ELR (cell line): ENCODE data around the gene SERTAD1.
"Not testable (repeated sequence)": the region's sequence is repeated elsewhere in the genome, so short reads cannot be mapped to it uniquely, and the experiment has no call there.

Experiments used
- DNase-seq: peaks from one replicate; pipeline ENCODE4 v3.0.0-alpha.2; 2015; ENCODE audit warnings: low read depth

The SERTAD1 gene

DNA sequence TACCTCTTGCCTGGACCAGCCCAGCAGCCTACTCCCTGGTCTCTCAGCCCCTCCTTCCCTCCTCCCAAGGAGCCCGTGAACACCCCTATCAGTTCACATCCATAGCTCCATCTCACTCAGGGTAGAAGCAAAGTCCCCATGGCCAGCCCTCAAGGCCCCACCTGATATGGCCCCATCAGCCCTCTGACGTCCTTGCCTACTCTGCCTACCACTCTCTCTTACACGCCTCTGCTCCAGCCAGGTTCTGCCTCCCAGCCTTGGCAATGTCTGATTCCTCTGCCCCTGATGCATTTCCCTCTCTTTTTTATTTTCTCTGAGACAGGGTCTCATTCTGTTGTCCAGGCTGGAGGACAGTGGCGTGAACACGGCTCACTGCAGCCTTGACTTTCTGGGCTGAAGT lies 26.2 kb upstream of the SERTAD1 start:
- no peak for DNase-seq

DNA sequence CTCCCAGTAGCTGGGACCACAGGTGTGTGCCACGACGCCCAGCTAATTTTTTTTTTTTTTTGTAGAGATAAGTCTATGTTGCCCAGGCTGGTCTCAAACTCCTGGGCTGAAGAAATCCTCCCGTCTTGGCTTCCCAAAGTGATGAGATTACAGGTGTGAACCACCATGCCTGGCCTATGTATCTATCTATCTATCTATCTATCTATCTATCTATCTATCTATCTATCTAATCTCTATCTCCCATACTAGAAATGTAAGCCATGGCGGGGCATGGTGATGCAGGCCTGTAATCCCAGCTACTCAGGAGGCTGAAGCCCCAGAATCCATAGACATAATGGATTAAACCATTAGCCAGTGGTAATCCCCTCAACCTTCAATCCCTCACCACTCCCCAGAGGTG lies 24.9 kb upstream of the SERTAD1 start:
- no peak for DNase-seq

DNA sequence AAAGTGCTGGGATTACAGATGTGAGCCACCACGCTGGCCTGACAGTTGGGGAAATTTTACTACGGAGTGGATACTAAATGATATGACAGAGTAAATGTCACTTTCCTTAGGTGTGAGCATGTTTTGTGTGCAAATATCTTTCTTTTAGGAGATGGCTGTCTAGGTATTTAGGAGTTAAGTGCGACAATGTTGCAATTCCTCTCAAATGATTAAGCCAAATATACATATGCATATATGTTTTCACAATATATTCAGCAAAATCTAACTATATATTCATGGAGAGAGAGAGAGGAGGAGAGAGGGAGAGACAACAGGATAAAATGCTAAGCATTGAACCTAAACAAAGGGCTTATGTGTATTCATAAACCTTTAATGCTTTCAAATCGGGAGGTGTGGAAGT lies 23.7 kb upstream of the SERTAD1 start:
- DNase-seq, result no peak

- DNase-seq, result no peak
Measured at GRCh38 chr19:40446263-40446784, 20.5 kb upstream of the SERTAD1 start.

DNA sequence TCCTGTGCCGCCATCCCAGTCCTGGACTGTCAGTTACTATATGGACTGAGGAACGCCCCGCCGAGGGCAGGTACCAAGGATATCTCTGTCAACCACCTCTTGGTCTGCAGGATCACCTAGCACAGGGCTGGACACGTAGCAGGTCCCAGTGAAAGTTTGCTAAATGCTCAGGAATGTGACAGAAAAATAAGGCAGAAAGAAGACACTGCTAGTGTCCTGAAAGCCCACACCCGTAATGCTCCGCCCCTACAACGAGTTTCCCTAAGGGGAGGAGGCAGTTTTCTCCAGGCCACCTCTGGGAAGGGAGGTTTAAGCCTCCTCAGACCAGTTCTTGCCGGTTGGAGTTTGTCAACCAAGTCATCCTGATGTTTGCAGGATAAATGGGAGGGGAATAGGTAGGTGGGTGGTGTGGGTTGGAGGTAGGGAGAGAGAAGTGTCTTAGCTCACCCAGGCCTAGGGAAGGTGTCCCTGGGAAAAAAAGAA lies 20.0 kb upstream of the SERTAD1 start:
- DNase-seq, result no peak

DNA sequence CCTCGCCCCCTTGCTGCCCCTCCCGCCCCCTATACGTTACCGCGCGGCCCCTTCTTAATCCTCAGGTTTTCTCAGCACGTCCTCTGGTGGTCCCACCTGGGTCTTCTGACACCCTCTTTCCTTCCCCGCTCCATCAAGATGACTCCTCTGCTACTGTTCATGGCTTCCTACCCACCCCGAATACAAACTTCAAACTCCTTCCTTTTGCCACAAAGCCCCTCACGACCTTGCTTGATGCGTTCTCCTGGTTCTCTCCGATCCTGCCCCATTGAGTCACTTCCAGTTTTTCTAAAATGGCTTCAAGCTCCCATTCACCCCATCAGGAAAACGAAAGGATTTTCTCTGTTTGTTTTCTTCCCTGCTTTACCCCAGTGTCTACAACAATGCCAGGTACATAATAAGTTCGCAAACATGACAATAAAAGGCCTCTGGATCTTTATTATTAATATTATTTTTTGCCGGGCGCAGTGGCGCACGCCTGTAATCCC lies 19.1 kb upstream of the SERTAD1 start:
- no peak for DNase-seq

DNA sequence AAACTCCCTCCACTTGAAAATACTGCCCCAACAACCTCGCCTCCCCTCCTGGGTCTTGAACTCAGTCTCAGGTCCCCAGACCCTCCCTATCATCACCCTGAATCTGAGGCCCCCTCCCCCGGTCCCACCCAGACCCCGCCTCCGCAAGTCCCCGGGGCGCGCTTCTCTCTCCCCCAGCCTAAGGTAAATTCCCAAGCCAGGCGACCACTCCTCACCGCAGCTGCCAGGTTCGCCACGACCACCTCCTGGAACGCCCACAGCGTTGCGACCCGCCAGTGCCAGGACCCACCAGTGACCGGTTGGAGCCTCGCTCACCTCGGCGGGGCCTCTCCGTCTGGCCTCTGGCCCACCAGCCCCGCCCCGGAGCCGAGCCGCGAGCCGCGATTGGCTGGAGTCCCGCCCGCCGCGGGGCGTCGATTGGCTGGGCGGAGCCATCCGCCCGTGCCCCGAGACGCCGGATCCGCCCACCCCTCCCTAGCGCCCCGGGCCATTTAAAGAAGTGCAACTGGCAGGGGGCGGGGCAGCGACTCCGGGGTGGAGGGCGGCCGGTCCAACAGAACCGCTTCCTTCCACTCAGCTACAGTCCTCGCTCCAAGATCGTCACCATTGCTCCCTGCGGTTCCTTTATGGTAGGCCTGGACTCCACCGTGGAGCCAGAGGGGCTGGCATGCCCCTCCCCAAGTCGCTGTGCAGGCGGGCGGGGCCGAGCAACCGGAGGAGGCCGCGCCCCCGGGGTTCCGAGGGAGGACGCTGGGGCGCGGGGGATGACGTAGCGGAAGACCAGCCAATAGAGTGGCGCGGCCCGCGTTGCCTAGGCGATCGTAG lies 18.4 kb upstream of the SERTAD1 start, which contains the start of gene SERTAD3:
Gene SERTAD3, minus strand, starts transcription at position 336 of the 825 bp plus-strand sequence. CDS start 2,255 bp downstream, outside the sequence.
- DNase-seq, result peak; percentile 96

- DNase-seq, result peak; percentile 100
Measured at GRCh38 chr19:40443131-40443999, 17.6 kb upstream of the SERTAD1 start.

- no peak for DNase-seq
Measured at GRCh38 chr19:40442328-40443130, 16.7 kb upstream of the SERTAD1 start.

DNA sequence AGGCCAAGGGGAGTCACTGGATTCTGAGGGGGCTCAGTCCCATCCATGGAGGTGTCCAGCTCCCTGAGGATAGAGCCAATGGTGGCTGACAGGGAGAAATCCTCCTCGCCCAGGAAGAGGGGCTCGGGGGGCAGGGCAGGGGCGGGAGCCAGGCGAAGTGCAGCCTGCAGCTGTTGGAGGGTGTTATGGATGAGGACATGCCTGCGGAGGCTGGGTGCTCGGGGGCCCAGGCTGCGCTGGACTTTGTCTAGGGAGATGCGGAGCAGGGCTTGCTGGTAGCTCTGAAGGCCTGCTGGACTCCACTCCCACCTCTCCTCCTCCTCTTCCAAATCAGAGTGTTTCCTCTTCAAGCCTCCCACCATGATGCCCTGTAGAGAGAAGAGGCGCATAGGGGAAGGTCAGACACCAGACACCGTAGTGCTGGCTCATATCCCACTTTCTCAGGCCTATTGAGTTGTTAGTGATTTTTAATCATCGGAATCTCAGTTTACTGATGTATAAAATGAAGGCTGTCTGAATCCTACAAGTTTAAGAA lies 16.0 kb upstream of the SERTAD1 start:
- DNase-seq, result no peak

DNA sequence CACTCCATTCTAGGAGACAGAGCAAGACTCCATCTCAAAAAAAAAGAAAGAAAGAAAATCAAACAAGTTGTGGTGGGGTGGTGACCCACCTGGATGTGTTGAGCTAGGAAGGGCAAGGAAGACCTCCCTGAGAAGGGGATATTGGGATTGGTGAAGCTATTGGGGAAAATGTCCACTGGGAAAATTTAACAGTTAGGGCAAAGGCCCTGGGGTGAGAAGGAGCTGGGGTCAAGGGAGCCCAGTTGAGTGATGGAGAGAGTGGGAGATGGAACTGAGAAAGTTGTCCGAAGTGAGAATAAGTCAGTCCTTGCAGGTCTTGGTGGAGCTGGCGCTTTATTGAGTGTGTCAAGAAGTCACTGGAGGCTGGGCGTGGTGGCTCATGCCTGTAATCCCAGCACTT lies 12.5 kb upstream of the SERTAD1 start:
- no peak for DNase-seq

DNA sequence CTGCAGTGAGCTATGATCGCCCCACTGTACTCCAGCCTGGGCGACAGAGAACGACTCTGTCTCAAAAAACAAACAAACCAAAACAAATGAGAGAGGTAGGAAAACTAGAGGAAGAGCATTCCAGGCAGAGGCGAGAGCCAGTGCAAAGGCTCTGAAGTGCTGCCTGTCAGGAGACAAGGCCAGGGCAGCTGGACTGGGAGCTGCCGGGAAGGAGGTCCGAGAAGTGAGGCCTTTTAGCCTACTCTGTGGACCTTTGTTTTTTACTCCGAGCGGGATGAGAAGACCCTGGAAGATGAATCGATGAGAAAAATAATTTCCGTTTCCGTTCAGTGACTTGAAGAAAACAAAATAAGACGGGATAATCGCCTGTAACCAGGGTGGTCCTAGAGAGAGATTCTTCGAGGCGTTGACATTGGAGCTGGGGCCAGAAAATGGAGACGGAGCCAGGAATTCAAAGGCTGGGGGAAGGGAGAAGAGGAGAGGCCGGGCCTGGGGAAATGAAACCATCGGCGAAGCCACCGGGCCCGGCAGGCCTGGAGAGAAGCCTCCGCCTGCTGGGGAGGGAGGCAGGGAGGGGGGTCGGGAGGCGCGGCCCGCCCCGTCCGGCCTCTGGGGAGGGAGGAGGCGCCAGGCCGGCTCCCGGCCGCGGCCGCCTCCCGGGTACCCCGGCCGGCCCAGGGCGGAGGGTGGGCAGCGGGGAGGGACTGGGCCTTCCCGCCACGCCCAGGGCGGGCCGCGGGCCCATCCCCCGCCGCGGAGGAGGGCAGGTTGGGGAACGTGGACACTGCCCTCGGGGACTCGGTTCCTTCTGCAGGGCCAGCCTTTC lies 7.8 kb upstream of the SERTAD1 start:
- peak; percentile 92 for DNase-seq

GRCh38 chr19:40432760-40433159 lies 7.0 kb upstream of the SERTAD1 start:
- DNase-seq, result not testable (repeated sequence)

DNA sequence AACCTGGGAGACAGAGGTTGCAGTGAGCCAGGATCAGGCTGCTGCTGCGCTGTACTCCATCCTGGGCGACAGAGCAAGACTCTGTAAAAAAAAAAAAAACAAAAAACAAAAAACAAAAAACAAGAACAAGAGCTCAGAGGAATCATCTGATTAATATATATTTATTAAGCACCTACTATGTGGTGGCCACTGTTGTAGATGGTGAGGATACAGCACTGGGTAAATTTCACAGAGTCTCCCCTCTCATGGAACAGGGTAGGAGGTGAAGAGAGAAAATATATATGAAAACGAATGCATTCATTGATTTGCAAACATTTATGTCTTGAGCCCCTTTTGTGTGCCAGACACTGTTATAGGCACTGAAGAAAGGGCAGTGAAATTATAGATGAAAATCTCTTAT lies 5.9 kb upstream of the SERTAD1 start:
- no peak for DNase-seq

DNA sequence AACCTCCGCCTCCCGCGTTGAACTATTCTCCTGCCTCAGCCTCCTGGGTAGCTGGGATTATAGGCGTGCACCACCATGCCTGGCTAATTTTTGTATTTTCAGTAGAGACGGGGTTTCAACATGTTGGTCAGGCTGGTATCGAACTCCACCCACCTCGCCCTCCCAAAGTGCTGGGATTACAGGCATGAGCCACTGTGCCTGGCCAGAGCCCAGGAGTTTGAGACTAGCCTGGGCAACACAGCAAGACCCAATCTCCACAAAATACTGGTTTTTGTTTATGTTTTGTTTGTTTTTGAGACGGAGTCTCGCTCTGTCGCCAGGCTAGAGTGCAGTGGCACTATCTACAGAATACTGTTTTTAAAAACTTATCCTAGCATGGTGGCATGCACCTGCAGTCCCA lies 4.5 kb upstream of the SERTAD1 start:
- DNase-seq, result not testable (repeated sequence)

GRCh38 chr19:40428197-40428596 lies 2.4 kb upstream of the SERTAD1 start:
- DNase-seq, result not testable (repeated sequence)

DNA sequence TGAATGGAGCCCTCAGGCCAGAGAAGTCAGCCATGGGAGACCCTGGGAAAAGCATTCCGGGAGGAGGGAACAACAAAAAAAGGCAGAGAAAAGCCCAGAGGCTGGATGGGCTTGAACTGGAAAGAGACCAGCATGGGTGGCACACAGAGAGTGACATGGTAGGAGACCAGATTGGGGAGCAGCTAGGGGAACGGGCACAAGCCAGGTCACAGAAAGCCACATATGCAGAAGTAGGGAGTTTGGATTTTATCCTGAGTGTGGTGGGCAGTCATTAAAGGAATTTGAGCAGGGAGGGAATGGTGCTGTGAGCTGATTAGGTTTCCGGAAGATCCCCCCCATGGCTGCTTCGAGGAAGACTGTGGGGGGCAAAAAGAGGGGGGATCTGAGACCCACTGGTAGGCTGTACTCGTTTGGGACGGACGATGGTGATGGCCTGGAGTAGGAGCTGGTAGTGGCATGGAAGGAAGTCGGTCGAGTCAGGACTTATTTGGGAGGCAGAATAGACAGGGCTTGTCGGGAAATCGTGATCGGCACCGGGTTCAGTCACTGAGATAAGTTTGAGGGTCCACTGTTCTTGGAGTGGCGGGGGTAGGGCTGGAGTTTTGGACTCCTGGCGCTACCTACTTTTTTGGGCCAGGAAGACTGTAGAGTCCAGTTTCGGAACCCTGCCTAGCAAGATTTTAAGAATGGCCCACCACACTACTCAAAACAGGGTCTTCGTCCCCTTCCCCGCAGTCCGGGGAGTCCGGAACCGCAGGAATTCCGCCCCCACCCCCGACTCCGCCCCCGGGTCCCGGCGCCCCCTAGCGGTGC lies 949 bp downstream of the SERTAD1 start:
- DNase-seq, result peak; percentile 40

DNA sequence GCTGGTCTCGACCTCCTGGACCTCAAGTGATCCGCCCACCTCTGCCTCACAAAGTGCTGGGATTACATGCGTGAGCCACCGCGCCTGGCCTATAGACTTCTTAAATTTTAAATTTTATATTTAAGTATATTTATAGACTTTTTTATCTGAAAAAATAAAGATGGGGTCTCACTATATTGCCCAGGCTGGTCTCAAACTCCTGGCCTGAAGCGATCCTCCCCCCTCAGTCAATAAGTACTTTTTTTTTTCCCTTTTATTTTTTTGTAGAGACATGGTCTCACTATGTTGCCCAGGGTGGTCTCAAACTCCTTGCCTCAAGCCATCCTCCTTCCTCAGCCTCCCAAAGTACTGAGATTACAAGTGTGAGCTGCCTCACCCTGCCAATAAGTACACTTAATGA lies 1.9 kb downstream of the SERTAD1 start:
- DNase-seq, result no peak

DNA sequence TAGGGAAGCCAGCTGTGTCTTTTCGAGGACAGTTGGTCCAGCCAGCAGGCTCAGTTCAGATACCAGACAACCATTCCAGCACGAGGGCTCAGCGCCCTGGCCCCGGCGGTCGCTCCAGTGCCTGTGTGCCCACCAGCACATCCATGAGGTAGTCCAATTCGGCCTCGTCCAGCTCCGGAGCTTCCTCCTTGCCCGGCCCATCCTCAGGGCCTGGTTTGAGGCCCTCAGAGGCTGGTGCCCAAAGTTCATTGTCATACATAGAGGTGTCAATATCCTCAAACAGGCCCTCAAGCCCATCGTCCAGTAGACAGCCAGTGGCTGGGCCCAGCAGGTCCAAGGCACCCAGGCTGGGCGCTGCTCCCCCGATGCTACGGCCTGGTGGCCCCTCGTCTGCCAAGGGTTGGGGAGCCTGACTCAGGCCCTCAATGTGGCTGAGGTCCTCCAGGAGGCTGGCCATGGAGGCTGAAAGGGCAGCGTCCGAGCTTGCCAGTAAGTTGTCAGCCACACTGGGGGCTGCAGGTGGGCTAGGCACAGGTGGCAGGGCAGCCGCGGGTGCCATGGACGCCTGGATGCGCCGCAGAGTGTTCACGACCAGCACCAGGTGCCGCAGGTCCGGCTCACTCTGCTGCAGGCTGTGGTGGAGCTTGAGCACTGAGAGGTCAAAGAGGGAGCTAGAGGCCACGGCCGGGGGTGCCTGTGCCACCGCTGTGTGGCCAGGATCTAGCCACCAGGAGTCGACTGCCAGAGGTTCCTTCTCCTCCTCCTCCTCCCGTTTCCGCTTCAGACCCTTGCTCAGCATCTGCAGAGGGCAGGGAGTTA lies 2.8 kb downstream of the SERTAD1 start:
- DNase-seq, result no peak
